ENCODE data around the gene KIF16B.
"Not testable (repeated sequence)": the region's sequence is repeated elsewhere in the genome, so short reads cannot be mapped to it uniquely, and the experiment has no call there.

Gene KIF16B

GRCh38 chr20:16279320-16279719, 293.9 kb downstream of the KIF16B start:
- no peak for DNase-seq

- DNase-seq, result no peak
These were observed 299.3 kb downstream of the KIF16B start for GRCh38 chr20:16273812-16274555.

DNA sequence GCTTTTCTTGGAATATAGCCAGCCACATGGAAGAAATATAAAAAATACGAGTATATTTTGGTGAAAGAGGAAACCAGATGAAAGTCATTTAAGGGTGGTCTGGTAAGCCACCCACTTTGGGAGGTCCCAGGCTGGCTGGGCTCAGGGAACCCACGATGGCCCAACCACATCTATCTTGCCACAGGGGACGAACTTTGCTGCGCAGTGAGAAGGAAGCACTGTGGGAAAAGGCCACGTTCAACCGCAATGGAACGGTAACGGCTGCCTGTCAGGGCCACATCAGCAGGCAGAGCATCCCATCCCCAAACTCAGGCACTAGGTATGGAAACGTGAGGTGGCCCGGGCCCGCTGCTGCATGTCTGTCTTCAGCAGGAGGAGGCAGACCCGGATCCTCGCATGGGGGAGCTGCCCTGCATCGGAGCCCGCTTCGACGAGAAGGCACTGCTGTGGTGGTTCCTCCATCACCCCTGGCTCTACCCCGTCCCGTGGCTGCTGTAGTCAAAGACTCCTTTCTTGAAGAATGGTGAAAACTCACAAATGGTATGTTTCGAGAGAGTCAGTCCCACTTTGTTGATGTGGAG, 300.4 kb downstream of the KIF16B start:
- DNase-seq, result no peak

- DNase-seq, result no peak
These were observed 301.8 kb downstream of the KIF16B start for GRCh38 chr20:16271450-16271849.

GRCh38 chr20:16270989-16271388, 302.3 kb downstream of the KIF16B start:
- DNase-seq, result no peak

GRCh38 chr20:16270314-16270931, 302.8 kb downstream of the KIF16B start:
- no peak for DNase-seq

DNA sequence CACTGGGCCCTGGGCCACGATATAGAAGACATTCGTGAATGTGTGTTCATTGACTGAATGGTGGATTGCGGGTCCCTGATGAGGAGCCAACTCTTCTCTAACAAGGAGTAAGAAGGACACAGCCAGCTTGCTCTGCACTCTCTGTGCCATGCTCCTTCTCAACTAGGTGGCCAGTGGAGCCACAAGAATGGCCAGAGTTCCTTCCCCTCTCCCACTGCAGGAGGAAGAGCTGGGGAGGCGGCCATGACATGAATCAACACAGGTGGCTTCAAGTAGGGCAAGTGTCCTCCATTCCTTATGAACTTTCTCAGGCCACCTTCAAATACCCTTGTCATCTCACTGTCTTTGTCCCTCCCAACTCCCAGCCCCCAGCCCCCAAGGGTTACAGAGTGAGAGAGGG, 305.7 kb downstream of the KIF16B start:
- no peak for DNase-seq

DNA sequence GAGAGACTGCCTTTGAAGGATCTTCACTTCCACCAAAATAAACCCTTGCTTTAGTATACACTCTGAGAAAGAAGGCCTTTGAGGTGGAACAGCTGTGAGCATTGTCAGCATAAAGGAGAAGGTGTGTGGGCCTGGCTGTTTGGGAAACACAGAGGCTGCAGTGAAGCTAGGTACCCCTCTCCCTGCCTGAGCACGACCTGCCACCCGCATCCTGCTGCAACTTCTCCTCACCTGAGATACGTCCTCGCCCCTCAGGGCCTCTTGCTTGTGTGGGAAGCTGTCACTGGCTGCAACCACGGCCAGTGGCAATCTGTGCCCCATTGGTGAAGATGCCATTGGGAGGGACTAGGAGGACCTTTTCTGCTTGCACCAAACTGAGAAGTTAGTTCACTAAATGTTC, 307.9 kb downstream of the KIF16B start:
- no peak for DNase-seq

DNA sequence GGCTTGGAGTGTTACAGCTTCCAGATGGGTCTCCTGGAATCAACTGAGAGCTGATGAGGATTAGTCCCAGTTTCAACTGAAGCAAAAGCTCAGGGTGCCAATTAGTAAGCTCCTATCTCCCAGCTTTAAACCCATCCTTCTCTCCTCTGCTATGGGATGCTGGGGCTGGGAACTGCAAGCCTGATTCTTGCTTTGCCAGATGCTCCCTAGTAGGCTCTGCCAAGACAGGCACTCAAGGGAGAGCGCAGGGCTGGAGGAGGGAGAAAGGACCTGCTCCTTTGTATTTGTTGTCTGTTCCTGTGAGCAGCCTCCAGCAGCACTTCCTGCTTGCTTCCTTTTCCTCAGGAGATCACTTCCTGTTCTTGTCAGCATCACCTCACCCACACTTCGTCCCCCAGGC, 309.7 kb downstream of the KIF16B start:
- no peak for DNase-seq

DNA sequence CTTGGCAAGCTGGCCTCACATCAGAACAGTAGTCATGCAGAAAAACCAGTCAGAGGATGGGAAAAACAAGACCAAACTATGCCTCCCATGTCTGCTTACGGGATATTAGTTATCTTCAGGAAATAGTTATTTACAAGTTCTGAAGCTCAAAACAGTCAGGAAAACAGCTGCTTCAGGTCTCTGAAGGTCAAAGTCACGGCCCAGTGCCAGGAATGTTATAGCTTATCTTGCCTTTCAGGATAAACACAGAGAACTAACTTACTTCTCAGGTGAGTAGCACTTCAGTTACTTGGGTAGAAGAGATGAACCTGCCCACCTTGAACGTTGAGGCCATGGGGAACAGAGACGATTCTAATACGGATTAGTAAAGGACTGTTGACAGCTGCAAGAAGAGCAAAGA, 310.7 kb downstream of the KIF16B start:
- no peak for DNase-seq

DNA sequence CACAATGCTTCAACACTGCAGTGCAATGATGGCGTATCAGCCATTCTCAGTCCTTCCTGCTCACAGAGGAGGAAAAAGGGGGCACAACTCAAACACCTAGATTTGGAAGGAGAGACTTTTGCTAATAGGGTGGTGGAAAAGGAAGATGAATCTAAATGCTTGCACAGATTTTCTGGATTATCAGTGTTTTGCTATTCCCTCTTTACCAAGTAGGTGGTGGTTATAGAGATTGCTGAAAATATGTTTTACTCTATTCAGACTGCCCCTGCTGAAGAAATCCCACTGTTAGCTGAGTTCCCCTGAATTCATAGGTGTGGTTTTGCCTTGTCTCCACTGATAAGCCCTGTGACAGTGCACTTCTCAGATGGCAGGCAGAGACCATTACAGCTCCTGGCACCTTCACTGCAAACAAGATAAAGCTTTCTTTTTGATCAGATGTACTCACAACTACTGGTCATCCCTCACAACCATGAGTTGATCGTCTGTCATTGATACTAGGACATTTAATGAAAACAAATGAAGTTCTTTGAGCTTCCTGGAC, 311.4 kb downstream of the KIF16B start:
- DNase-seq, result no peak

GRCh38 chr20:16260911-16261310, 312.3 kb downstream of the KIF16B start:
- DNase-seq, result no peak

- not testable (repeated sequence) for DNase-seq
These were observed 313.1 kb downstream of the KIF16B start for GRCh38 chr20:16260133-16260532.

- DNase-seq, result no peak
These were observed 314.5 kb downstream of the KIF16B start for GRCh38 chr20:16258766-16259165.

GRCh38 chr20:16257813-16258430, 315.3 kb downstream of the KIF16B start:
- no peak for DNase-seq

- DNase-seq, result no peak
These were observed 316.2 kb downstream of the KIF16B start for GRCh38 chr20:16257021-16257420.

DNA sequence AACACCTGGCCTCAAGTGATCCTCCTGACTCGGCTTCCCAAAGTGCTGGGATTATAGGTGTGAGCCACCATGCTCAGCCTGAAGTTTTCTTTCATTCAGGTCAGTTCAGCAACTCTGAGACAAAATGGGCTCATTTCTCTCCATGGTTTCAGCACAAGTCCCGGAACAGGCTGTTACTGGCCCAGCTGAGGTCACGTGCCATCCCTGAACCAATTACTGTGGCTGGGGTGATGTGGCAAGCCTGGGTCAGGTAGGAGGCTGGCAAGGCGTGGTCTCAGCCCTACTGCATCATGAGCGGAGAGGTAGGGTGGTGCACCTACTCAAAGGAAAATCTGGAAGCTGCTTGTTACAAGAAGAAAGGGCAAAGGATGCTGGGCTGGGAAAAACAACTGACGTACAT, 326.4 kb downstream of the KIF16B start:
- DNase-seq, result no peak

- DNase-seq, result no peak
These were observed 327.0 kb downstream of the KIF16B start for GRCh38 chr20:16246291-16246690.

DNA sequence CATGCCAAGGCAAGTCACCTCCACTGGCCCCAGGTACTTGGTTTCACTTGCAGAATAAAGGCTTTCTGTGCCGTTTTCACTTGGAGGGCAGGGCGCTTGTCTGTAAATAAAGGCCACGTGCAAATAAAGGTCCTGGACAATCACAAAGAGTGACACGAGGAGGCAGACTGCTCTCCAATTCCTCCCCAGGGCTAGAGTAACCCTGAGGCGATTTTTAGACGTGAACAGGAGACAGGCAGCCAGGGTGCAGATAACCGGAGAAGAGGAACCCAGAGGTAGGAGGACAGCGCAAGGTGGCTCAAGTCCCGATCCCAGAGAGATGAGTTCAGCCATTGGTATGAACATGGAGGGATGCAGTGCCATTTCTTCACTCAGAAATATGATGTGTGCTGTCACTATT, 327.4 kb downstream of the KIF16B start:
- DNase-seq, result no peak

DNA sequence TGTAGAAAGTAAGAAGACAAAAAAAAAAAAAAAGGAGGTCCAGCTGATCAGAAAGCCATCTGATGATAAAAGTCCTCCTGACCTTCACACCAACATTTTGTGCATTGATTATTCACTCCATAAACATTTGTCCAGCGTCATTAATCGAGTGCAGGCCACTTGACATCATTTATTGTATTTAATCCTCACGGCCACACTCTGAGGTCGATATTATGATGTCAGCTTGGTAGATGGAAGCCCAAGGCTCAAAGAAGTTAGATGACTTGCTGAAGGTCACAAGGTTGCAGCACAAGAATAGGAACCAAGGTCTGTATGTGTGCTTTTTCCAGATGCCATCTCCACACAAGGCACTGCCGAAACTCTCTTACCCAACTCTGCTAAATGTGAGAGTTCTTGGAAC, 328.4 kb downstream of the KIF16B start:
- DNase-seq, result no peak

DNA sequence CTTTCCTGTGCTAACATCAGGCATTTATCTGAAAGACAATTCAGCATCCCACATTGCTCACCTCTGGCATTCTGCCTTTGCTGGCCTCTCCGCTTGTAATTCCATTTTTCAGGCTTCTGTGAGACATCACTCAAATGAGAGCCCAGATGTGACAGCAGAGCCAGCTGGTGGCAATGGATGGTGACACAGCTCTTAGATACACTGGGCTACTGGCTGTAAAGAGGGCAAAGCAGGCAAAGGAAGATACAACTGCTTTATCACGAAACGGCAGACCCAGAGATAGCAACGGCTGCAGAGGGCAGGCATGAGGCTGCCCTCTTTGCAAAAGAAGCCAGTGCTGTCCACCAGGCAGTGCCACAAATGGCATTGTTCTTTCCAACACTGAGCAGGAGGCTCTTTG, 329.8 kb downstream of the KIF16B start:
- no peak for DNase-seq

DNA sequence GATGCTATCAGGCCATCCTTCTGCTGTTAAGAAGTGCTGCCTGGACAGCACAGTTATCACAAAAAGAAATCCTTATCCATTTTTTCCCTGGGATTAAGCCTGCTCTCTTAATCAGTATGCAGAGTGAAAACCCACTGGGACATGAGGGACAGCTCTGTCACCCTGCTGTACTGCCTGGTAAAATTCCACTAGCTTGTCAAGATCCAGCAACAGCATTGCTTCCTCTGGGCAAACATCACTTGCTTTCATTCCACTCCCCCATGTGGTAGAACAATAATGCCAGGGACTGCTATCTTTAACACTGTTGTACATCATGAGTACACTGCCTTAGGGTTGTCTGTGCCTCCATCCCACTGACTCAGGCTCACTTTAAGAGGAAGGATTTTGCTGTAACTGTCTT, 331.3 kb downstream of the KIF16B start:
- no peak for DNase-seq

- no peak for DNase-seq
These were observed 332.9 kb downstream of the KIF16B start for GRCh38 chr20:16240355-16240754.
